ENCODE measurements around the gene C2orf68.

DNA sequence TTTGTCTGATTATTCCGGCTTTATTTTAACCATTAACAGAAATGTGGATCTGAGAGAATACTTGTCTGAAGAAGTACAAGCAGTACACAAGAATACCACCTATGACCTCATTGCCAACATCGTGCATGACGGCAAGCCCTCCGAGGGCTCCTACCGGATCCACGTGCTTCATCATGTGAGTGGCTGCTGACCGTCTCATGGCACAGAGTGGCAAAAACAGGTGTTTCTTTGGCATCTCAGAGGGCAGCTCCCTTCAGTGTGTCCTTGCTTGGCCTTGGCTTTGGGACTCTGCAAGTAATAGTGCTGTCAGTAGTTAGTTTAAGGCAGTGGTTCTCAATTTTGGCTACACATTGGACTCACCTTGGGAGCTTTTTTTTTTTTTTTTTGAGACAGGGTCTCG lies 33.0 kb upstream of the C2orf68 start:
- TF ChIP-seq, protein P1, sequence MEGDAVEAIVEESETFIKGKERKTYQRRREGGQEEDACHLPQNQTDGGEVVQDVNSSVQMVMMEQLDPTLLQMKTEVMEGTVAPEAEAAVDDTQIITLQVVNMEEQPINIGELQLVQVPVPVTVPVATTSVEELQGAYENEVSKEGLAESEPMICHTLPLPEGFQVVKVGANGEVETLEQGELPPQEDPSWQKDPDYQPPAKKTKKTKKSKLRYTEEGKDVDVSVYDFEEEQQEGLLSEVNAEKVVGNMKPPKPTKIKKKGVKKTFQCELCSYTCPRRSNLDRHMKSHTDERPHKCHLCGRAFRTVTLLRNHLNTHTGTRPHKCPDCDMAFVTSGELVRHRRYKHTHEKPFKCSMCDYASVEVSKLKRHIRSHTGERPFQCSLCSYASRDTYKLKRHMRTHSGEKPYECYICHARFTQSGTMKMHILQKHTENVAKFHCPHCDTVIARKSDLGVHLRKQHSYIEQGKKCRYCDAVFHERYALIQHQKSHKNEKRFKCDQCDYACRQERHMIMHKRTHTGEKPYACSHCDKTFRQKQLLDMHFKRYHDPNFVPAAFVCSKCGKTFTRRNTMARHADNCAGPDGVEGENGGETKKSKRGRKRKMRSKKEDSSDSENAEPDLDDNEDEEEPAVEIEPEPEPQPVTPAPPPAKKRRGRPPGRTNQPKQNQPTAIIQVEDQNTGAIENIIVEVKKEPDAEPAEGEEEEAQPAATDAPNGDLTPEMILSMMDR (IDR thresholded peaks at IDR 0.05), result no peak
- TF ChIP-seq EZH2 (IDR thresholded peaks at IDR 0.05; ENCODE audit: borderline replicate concordance, insufficient read depth, low read depth, low read length, poor library complexity, severe bottlenecking), result no peak

All from B cell (primary cell).